Urothelium cell line (cell line): Measurements from ENCODE around the gene MFRP.

ENCODE experiments used
- DNase-seq: peaks from one replicate; pipeline ENCODE4 v3.0.0; 2011; ENCODE audit warnings: low spot score, mixed read lengths
- FAIRE-seq: peaks from 2 replicates; lab custom pipeline; 2011; peaks lifted over from hg19 to GRCh38; lab: Jason Lieb, UNC

MFRP gene

GRCh38 chr11:119338965-119339588, 7.4 kb downstream of the MFRP start:
- no peak for DNase-seq
- FAIRE-seq, result no peak

GRCh38 chr11:119338318-119338890, 8.1 kb downstream of the MFRP start:
- FAIRE-seq (no peak), DNase-seq (peak; percentile 78)

GRCh38 chr11:119337581-119338317, 8.8 kb downstream of the MFRP start:
- FAIRE-seq (peak; percentile 79), DNase-seq (peak; percentile 62)

- DNase-seq (no peak), FAIRE-seq (no peak)
Observed at GRCh38 chr11:119336744-119337469, 9.6 kb downstream of the MFRP start.

- FAIRE-seq, result no peak
- no peak for DNase-seq
Observed at GRCh38 chr11:119335655-119336543, 10.6 kb downstream of the MFRP start.

- DNase-seq, result no peak
- FAIRE-seq, result no peak
Observed at GRCh38 chr11:119335091-119335654, 11.3 kb downstream of the MFRP start.

- DNase-seq (peak; percentile 93), FAIRE-seq (no peak)
Observed at GRCh38 chr11:119334174-119334930, 12.2 kb downstream of the MFRP start, which contains the start of gene RNF26. RNF26 (plus strand) TSS chr11:119334527; CDS start chr11:119335123, 596 bp downstream.

GRCh38 chr11:119332111-119332765, 14.3 kb downstream of the MFRP start:
- FAIRE-seq, result no peak
- DNase-seq, result no peak

- FAIRE-seq (no peak), DNase-seq (no peak)
Observed at GRCh38 chr11:119330237-119330636, 16.3 kb downstream of the MFRP start.

GRCh38 chr11:119329320-119329719, 17.2 kb downstream of the MFRP start:
- DNase-seq (no peak), FAIRE-seq (no peak)

GRCh38 chr11:119324189-119324588, 22.3 kb downstream of the MFRP start:
- DNase-seq (no peak), FAIRE-seq (no peak)

GRCh38 chr11:119323532-119324033, 22.9 kb downstream of the MFRP start:
- DNase-seq (peak; percentile 40), FAIRE-seq (no peak)

- FAIRE-seq (no peak), DNase-seq (no peak)
Observed at GRCh38 chr11:119322921-119323531, 23.5 kb downstream of the MFRP start.

GRCh38 chr11:119322360-119322739, 24.2 kb downstream of the MFRP start:
- FAIRE-seq (no peak), DNase-seq (no peak)

GRCh38 chr11:119320776-119321524, 25.6 kb downstream of the MFRP start:
- DNase-seq (no peak), FAIRE-seq (no peak)

- no peak for FAIRE-seq
- DNase-seq, result no peak
Observed at GRCh38 chr11:119320240-119320775, 26.2 kb downstream of the MFRP start.

- DNase-seq, result no peak
- no peak for FAIRE-seq
Observed at GRCh38 chr11:119319700-119320239, 26.7 kb downstream of the MFRP start.
